ENCODE data around the gene GRSF1.
"Not testable (repeated sequence)": the region's sequence is repeated elsewhere in the genome, so short reads cannot be mapped to it uniquely, and the experiment has no call there.

GRSF1 gene, protein sequence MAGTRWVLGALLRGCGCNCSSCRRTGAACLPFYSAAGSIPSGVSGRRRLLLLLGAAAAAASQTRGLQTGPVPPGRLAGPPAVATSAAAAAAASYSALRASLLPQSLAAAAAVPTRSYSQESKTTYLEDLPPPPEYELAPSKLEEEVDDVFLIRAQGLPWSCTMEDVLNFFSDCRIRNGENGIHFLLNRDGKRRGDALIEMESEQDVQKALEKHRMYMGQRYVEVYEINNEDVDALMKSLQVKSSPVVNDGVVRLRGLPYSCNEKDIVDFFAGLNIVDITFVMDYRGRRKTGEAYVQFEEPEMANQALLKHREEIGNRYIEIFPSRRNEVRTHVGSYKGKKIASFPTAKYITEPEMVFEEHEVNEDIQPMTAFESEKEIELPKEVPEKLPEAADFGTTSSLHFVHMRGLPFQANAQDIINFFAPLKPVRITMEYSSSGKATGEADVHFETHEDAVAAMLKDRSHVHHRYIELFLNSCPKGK

GRCh38 chr4:70839589-70840093 lies at the start of gene GRSF1:
TSS of gene GRSF1 (minus strand) at chr4:70839890. CDS start at chr4:70839827, 63 bp downstream.
- peak; percentile 79 to 80 for DNase-seq (ENCODE audit: low read depth in 2 of 2)

DNA sequence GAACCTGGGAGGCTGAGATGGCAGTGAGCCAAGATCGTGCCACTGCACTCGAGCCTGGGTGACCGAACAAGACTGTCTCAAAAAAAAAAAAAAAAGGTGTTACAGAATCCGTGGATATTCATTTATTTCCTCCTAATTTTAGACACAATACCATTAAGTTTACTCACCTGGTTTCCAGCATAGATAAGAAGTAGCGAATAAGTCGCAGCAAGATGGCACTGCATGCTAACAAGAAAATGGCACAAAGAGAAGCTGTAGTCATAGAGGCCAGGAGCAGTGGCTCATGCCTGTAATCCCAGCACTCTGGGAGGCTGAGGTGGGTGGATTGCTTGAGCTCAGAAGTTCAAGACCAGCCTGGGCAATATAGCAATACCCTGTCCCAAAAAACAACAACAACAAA lies 45.5 kb upstream of the GRSF1 start:
- no peak for DNase-seq (ENCODE audit: low read depth in 2 of 2)

- DNase-seq (ENCODE audit: low read depth in 2 of 2), result no peak
Measured at GRCh38 chr4:70880739-70881138, 41.0 kb upstream of the GRSF1 start.

DNA sequence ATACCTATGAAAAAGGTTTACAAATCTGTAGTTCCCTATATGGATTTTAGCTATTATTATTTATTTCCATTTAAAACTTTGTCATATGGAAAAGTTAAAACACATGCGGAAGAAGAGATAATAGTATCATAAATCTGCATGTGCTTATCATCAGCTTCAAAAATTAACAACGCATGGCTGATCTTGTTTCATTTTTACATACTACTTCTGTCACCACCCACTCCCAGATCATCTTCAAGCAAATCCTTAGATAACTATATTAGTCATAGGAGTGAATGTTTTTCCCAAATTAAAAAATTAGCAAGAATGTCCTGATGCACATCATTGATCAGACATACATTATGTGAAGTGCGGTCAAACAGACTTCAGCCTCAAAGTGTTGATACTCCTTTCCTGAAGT lies 37.9 kb upstream of the GRSF1 start:
- peak in 1 of 2 experiments; percentile 17 for DNase-seq (ENCODE audit: low read depth in 2 of 2)

- no peak for DNase-seq (ENCODE audit: low read depth in 2 of 2)
Measured at GRCh38 chr4:70874268-70875156, 34.8 kb upstream of the GRSF1 start.

DNA sequence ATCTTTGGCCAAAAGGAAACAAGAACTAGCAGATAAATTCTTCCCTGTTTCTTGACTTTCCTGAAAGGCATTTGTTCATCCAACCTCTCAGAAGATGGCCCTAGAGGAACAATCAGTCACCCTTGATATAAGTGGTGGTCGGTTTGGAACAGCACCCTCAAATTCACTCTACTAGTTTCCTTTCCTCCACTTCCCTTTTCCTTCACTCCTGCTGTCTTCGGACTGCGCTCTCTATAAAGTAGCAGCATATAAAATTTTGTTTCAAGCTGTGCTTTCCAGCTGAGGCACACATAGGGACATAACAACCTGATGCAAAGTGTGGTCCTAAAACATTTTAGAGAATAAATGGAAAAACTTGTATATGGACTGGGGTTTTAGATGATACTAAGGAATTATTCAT lies 33.5 kb upstream of the GRSF1 start:
- no peak for DNase-seq (ENCODE audit: low read depth in 2 of 2)

- no peak for DNase-seq (ENCODE audit: low read depth in 2 of 2)
Measured at GRCh38 chr4:70868778-70869177, 29.1 kb upstream of the GRSF1 start.

GRCh38 chr4:70863099-70863790 lies 23.6 kb upstream of the GRSF1 start:
- no peak for DNase-seq (ENCODE audit: low read depth in 2 of 2)

GRCh38 chr4:70859066-70859465 lies 19.4 kb upstream of the GRSF1 start:
- no peak for DNase-seq (ENCODE audit: low read depth in 2 of 2)

GRCh38 chr4:70858454-70858853 lies 18.8 kb upstream of the GRSF1 start:
- no peak for DNase-seq (ENCODE audit: low read depth in 2 of 2)

DNA sequence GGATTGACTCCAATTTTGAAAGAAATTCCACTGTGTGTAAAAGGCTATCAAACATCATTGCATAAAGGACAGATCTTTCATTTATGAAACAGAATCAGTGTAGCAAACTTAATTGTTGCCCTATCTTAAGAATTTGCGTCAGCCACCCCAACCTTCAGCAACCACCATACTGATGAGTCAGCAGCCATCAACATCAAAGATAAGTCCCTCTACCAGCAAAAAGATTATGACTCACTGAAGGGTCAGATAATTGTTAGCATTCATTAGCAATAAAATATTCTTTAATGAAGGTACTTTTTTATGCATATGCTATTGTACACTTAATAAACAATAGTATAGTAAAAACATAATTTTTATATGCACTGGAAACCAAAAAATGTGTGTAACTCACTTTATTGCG lies 15.8 kb upstream of the GRSF1 start:
- DNase-seq (ENCODE audit: low read depth in 2 of 2), result no peak

- DNase-seq (ENCODE audit: low read depth in 2 of 2), result no peak
Measured at GRCh38 chr4:70849291-70849690, 9.6 kb upstream of the GRSF1 start.

- no peak for DNase-seq (ENCODE audit: low read depth in 2 of 2)
Measured at GRCh38 chr4:70844180-70844579, 4.5 kb upstream of the GRSF1 start.

- no peak for DNase-seq (ENCODE audit: low read depth in 2 of 2)
Measured at GRCh38 chr4:70842761-70843435, 3.2 kb upstream of the GRSF1 start.

DNA sequence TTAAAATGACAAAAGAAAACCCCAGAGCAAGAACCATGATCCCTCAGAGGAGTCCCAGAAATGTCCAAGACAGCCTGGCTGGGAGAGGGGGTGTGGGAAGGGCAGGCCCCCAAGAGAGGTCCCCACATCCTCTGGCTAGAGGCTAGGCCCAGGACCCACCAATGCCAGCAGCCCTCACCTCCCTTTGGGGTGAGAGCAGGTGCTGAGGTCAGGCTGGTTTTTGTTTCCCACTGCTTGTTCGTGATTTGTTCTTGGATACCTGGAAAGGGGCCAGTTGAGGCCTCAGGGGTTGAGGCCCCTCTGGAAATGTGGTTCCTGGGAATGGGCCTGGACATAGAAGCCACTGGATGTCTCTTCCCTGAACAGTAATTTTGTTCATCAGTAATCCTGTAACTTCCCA lies 2.3 kb upstream of the GRSF1 start:
- no peak for DNase-seq (ENCODE audit: low read depth in 2 of 2)

DNA sequence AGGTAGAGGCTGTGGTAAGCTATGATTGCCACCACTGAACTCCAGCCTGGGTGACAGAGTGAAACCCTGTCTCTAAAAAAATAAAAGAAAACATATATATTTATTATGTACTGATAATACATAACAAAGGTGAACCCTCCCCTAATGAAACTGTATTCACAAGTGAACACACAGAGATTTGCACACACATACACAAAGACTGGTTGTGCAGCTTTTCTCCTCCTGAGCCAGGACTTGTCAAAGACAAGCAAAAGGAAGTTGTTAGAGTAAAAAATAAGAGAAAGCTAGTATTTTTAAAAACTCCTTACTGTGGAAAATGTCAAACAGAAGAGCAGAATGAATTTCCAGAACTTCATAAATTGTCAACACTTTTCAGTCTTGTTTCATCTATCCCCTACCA lies 1.5 kb upstream of the GRSF1 start:
- no peak for DNase-seq (ENCODE audit: low read depth in 2 of 2)

- DNase-seq (ENCODE audit: low read depth in 2 of 2), result not testable (repeated sequence)
Measured at GRCh38 chr4:70840631-70841030, 941 bp upstream of the GRSF1 start.

DNA sequence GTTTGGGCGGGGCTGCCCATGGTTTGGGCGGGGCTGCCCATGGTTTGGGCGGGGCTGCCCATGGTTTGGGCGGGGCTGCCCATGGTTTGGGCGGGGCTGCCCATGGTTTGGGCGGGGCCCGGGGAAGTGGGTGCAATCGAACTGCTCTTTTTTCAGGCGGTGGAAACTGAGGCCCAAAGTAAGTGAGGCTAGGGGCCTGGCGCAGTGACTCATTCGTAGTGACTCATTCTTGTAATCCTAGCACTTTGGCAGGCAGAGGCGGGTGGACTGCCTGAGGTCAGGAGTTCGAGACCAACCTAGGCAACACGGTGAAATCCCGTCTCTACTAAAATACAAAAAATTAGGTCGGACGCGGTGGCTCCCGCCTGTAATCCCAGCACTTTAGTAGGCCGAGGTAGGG lies 447 bp upstream of the GRSF1 start:
- not testable (repeated sequence) for DNase-seq (ENCODE audit: low read depth in 2 of 2)

DNA sequence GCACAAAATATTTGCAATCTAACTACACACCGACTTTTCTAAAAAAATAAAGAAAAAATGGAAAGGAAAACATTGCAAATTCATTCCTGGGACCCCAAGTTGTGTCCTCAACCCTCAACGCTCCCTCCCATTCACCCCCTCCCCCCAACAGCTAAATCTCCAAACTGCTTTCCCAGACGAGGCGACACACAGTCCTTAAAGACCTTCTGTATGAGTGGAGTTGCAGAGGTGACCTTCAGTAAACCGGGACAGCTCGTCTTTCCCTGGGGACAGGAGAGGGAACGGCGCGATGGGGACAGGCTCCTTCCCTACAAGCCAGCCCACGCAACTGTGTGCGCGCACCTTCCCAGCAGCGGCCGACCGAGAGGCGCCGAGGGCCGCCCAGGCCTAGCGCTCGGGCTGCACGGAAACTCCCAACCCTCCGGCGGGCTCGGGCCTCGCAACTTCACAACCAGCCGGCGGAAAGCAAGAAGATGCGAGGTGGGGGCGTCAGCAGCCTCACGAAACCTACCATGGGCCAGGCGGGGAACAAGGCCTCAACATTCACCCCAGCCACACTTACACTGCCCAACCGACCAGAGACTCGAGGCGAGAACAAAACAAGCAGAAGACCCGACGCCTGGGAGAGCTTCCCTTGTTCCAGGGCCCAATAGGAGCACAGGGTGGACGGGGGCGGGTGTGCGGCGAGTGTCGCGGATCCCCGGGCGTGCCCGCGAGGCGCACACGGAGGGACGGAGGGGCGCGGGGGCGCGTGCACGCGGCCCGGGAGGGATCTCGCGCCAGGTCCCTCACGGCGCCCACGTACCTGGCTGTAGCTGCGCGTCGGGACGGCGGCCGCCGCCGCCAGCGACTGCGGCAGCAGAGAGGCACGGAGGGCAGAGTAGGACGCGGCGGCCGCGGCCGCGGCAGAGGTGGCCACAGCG lies 763 bp downstream of the GRSF1 start:
- DNase-seq (ENCODE audit: low read depth in 2 of 2), result peak in 1 of 2 experiments; percentile 11

- DNase-seq (ENCODE audit: low read depth in 2 of 2), result no peak
Measured at GRCh38 chr4:70838204-70838603, 1.5 kb downstream of the GRSF1 start.
